HepG2 (cell line): Measurements from ENCODE around the gene CELA2B.
"Not testable (repeated sequence)": the region's sequence is repeated elsewhere in the genome, so short reads cannot be mapped to it uniquely, and the experiment has no call there.

Source experiments
- CTCF ChIP-seq: sonication (generic); formaldehyde crosslinking; IDR thresholded peaks from 2 replicates; pipeline ENCODE4 v1.5.0; 2020; ENCODE audit warnings: mild to moderate bottlenecking, missing genetic modification reagents, moderate library complexity
- HINFP ChIP-seq: sonication (generic); formaldehyde crosslinking; IDR thresholded peaks from 2 replicates; pipeline ENCODE4 v1.4.0; 2020; ENCODE audit warnings: low read depth, mild to moderate bottlenecking, missing genetic modification reagents
- HMG20A ChIP-seq: IDR thresholded peaks from 2 replicates; pipeline ENCODE4 v1.6.1; 2016; ENCODE audit warnings: borderline replicate concordance
- NFYB ChIP-seq: sonication (generic); formaldehyde crosslinking; IDR thresholded peaks from 2 replicates; pipeline ENCODE4 v1.4.0; 2020; ENCODE audit warnings: missing genetic modification reagents
- NR3C1 ChIP-seq: sonication (generic); formaldehyde crosslinking; IDR thresholded peaks from 2 replicates; pipeline ENCODE4 v1.4.0; 2020; ENCODE audit warnings: missing genetic modification reagents
- PBX2 ChIP-seq: IDR thresholded peaks from 2 replicates; pipeline ENCODE4 v1.6.1; 2016; ENCODE audit warnings: control low read depth
- POLR2A ChIP-seq, 2 experiments: IDR thresholded peaks; 2 replicates each; pipeline ENCODE4 v1.6.1; 2011; ENCODE audit warnings: low read depth in 2 of 2, low read length in 2 of 2, mild to moderate bottlenecking in 1 of 2, moderate library complexity in 1 of 2; ENCODE audit not compliant: insufficient read depth in 1 of 2
- TRIM22 ChIP-seq: fragments of 450-650 bp; IDR thresholded peaks from 2 replicates; pipeline ENCODE4 v1.6.1; 2017
- ZNF672 ChIP-seq: sonication (generic); formaldehyde crosslinking; IDR thresholded peaks from 2 replicates; pipeline ENCODE4 v1.8.1; 2022; ENCODE audit warnings: missing genetic modification reagents

GRCh38 chr1:15484443-15484842 lies 8.5 kb downstream of the CELA2B start:
- TF ChIP-seq NFYB (CRISPR knock-in tag); TRIM22; CTCF (CRISPR knock-in tag); NR3C1 (CRISPR knock-in tag); HMG20A; PBX2; POLR2A (IDR thresholded peaks at IDR 0.05; ENCODE audit: insufficient read depth in 1 of 2, low read depth in 2 of 2, low read length in 2 of 2); ZNF672; HINFP (CRISPR knock-in tag): not testable (repeated sequence)
